ENCODE data around the gene URAD. TPM values are rescaled to one million over a fixed set of nuclear protein-coding genes. Genes with fewer than 3 reads are reported as not detected.

Gene URAD
- total and polyA plus RNA-seq, 7 experiments from 2014 or later: not detected

GRCh38 chr13:27968316-27969081, 20.0 kb downstream of the URAD start:
- no peak overlapping the region for H3K4me3 ChIP-seq (ENCODE audit: low read length)
- Mint-ChIP-seq H3K27me3 (peaks cover 67 to 87% (median 79%) of the 10 kb centered on the region in 5 donors), H3K9me3 (peaks cover 0 to 1% (median 0%) of the 10 kb centered on the region in 11 donors), H3K4me1 (peaks cover 6 to 30% (median 21%) of the 10 kb centered on the region in 7 donors), H3K27ac (no peak overlapping the region), H3K36me3 (no peaks in the 10 kb centered on the region), H3K4me3 (peak overlapping the region in 3 of 10 donors; percentile 16 to 73 (median 62))
- no peaks in the 10 kb centered on the region for H3K4me1 ChIP-seq (ENCODE audit: control insufficient read depth in 2 of 2, insufficient read depth in 2 of 2, low read length in 2 of 2)
- H3K36me3 ChIP-seq (ENCODE audit: control insufficient read depth in 2 of 3, insufficient read depth in 3 of 3, low read length in 3 of 3): no peaks in the 10 kb centered on the region
- ATAC-seq (no peak), DNase-seq (no peak)
- intact Hi-C loops (cut with micrococcal nuclease): loop anchor here in 1 of 2 donors (2.0 to 5.0 kb wide), 2 partner anchors 46 to 181 kb away; no protein-coding TSS in a partner anchor
- no peaks in the 10 kb centered on the region for H3K9me3 ChIP-seq (ENCODE audit: control insufficient read depth in 2 of 3, low read length in 3 of 3)
- ChIA-PET CTCF (no interaction called here), POLR2A (no interaction called here)
- peaks cover 5 to 7% of the 10 kb centered on the region in 2 donors for H3K27me3 ChIP-seq (ENCODE audit: control insufficient read depth in 2 of 2, insufficient read depth in 2 of 2, low read length in 2 of 2)
- no peak overlapping the region for H3K27ac ChIP-seq (ENCODE audit: low read depth, low read length)

- Histone ChIP-seq H3K4me3 (ENCODE audit: low read length) (no peak overlapping the region), H3K36me3 (ENCODE audit: control insufficient read depth in 2 of 3, insufficient read depth in 3 of 3, low read length in 3 of 3) (no peaks in the 10 kb centered on the region), H3K4me1 (ENCODE audit: control insufficient read depth in 2 of 2, insufficient read depth in 2 of 2, low read length in 2 of 2) (no peaks in the 10 kb centered on the region), H3K27ac (ENCODE audit: low read depth, low read length) (no peak overlapping the region), H3K9me3 (ENCODE audit: control insufficient read depth in 2 of 3, low read length in 3 of 3) (no peaks in the 10 kb centered on the region), H3K27me3 (ENCODE audit: control insufficient read depth in 2 of 2, insufficient read depth in 2 of 2, low read length in 2 of 2) (peaks cover 5 to 7% of the 10 kb centered on the region in 2 donors)
- no peak for DNase-seq
- H3K4me3 Mint-ChIP-seq: peak overlapping the region in 6 of 10 donors; percentile 54 to 76 (median 61)
- peaks cover 0 to 1% (median 0%) of the 10 kb centered on the region in 11 donors for H3K9me3 Mint-ChIP-seq
- peaks cover 6 to 30% (median 21%) of the 10 kb centered on the region in 7 donors for H3K4me1 Mint-ChIP-seq
- POLR2A ChIA-PET: no interaction called here
- intact Hi-C loops (cut with micrococcal nuclease): loop anchor here in 1 of 2 donors (2.0 to 5.0 kb wide), 2 partner anchors 45 to 181 kb away; no protein-coding TSS in a partner anchor
- CTCF ChIA-PET: no interaction called here
- H3K36me3 Mint-ChIP-seq: no peaks in the 10 kb centered on the region
- no peak for ATAC-seq
- peak overlapping the region in 1 of 9 donors; percentile 65 for H3K27ac Mint-ChIP-seq
- peaks cover 60 to 84% (median 78%) of the 10 kb centered on the region in 5 donors for H3K27me3 Mint-ChIP-seq
Measured at GRCh38 chr13:27967736-27968315, 20.7 kb downstream of the URAD start.

- CTCF ChIA-PET: no interaction called here
Measured at GRCh38 chr13:27967203-27967735, 21.2 kb downstream of the URAD start.

GRCh38 chr13:27966641-27967202, 21.8 kb downstream of the URAD start:
- Histone ChIP-seq H3K4me3 (ENCODE audit: low read length) (no peak overlapping the region), H3K36me3 (ENCODE audit: control insufficient read depth in 2 of 3, insufficient read depth in 3 of 3, low read length in 3 of 3) (no peaks in the 10 kb centered on the region), H3K4me1 (ENCODE audit: control insufficient read depth in 2 of 2, insufficient read depth in 2 of 2, low read length in 2 of 2) (no peaks in the 10 kb centered on the region), H3K27ac (ENCODE audit: low read depth, low read length) (no peak overlapping the region), H3K27me3 (ENCODE audit: control insufficient read depth in 2 of 2, insufficient read depth in 2 of 2, low read length in 2 of 2) (peaks cover 5 to 13% of the 10 kb centered on the region in 2 donors), H3K9me3 (ENCODE audit: control insufficient read depth in 2 of 3, low read length in 3 of 3) (no peaks in the 10 kb centered on the region)
- ChIA-PET CTCF (no interaction called here), POLR2A (no interaction called here)
- DNase-seq: no peak
- Mint-ChIP-seq H3K4me3 (peak overlapping the region in 2 of 10 donors; percentile 11 to 73), H3K36me3 (no peaks in the 10 kb centered on the region), H3K4me1 (peaks cover 6 to 30% (median 21%) of the 10 kb centered on the region in 7 donors), H3K9me3 (peaks cover 0 to 1% (median 0%) of the 10 kb centered on the region in 11 donors), H3K27me3 (peaks cover 70 to 86% (median 82%) of the 10 kb centered on the region in 5 donors), H3K27ac (no peak overlapping the region)
- intact Hi-C loops (cut with micrococcal nuclease): loop anchor here in 1 of 2 donors (5.0 kb wide), 1 partner anchor 179 kb away; no protein-coding TSS in a partner anchor
- ATAC-seq: no peak

More at GRCh38 chr13:27967203-27967735, 21.2 kb downstream of the URAD start:
- Mint-ChIP-seq H3K9me3 (peaks cover 0 to 1% (median 0%) of the 10 kb centered on the region in 11 donors), H3K4me3 (peak overlapping the region in 4 of 10 donors; percentile 54 to 73 (median 58)), H3K36me3 (no peaks in the 10 kb centered on the region), H3K27ac (peak overlapping the region in 1 of 9 donors; percentile 42), H3K4me1 (peaks cover 6 to 30% (median 21%) of the 10 kb centered on the region in 7 donors), H3K27me3 (peaks cover 65 to 83% (median 82%) of the 10 kb centered on the region in 5 donors)
- DNase-seq (no peak), ATAC-seq (no peak)
- H3K27ac ChIP-seq (ENCODE audit: low read depth, low read length): no peak overlapping the region
- H3K9me3 ChIP-seq (ENCODE audit: control insufficient read depth in 2 of 3, low read length in 3 of 3): no peaks in the 10 kb centered on the region
- intact Hi-C loops (cut with micrococcal nuclease): loop anchor here in 1 of 2 donors (5.0 kb wide), 1 partner anchor 180 kb away; no protein-coding TSS in a partner anchor
- peaks cover 5 to 11% of the 10 kb centered on the region in 2 donors for H3K27me3 ChIP-seq (ENCODE audit: control insufficient read depth in 2 of 2, insufficient read depth in 2 of 2, low read length in 2 of 2)
- H3K36me3 ChIP-seq (ENCODE audit: control insufficient read depth in 2 of 3, insufficient read depth in 3 of 3, low read length in 3 of 3): no peaks in the 10 kb centered on the region
- no peak overlapping the region for H3K4me3 ChIP-seq (ENCODE audit: low read length)
- POLR2A ChIA-PET: no interaction called here
- H3K4me1 ChIP-seq (ENCODE audit: control insufficient read depth in 2 of 2, insufficient read depth in 2 of 2, low read length in 2 of 2): no peaks in the 10 kb centered on the region

- H3K9me3 ChIP-seq (ENCODE audit: control insufficient read depth in 2 of 3, low read length in 3 of 3): no peaks in the 10 kb centered on the region
- no peak overlapping the region for H3K4me3 ChIP-seq (ENCODE audit: low read length)
- H3K27me3 Mint-ChIP-seq: peaks cover 70 to 85% (median 81%) of the 10 kb centered on the region in 5 donors
- CTCF ChIA-PET: no interaction called here
- no peaks in the 10 kb centered on the region for H3K4me1 ChIP-seq (ENCODE audit: control insufficient read depth in 2 of 2, insufficient read depth in 2 of 2, low read length in 2 of 2)
- H3K27ac ChIP-seq (ENCODE audit: low read depth, low read length): no peak overlapping the region
- H3K9me3 Mint-ChIP-seq: no peaks in the 10 kb centered on the region
- H3K36me3 Mint-ChIP-seq: no peaks in the 10 kb centered on the region
- POLR2A ChIA-PET: no interaction called here
- DNase-seq (no peak), ATAC-seq (no peak)
- H3K4me1 Mint-ChIP-seq: peaks cover 6 to 36% (median 24%) of the 10 kb centered on the region in 7 donors
- H3K36me3 ChIP-seq (ENCODE audit: control insufficient read depth in 2 of 3, insufficient read depth in 3 of 3, low read length in 3 of 3): no peaks in the 10 kb centered on the region
- H3K27me3 ChIP-seq (ENCODE audit: control insufficient read depth in 2 of 2, insufficient read depth in 2 of 2, low read length in 2 of 2): peaks cover 5 to 13% of the 10 kb centered on the region in 2 donors
- intact Hi-C loops (cut with micrococcal nuclease): loop anchor here in 1 of 2 donors (5.0 kb wide), 1 partner anchor 179 kb away; no protein-coding TSS in a partner anchor
- H3K4me3 Mint-ChIP-seq: peak overlapping the region in 4 of 10 donors; percentile 11 to 73 (median 28)
- no peak overlapping the region for H3K27ac Mint-ChIP-seq
Measured at GRCh38 chr13:27965740-27966640, 22.5 kb downstream of the URAD start.

All from naive thymus-derived CD4-positive, alpha-beta T cell (primary cell).